ENCODE data around the gene ACOT9.

- no peak for TF ChIP-seq CTCF (IDR thresholded peaks at IDR 0.05)
- TF ChIP-seq EZH2 (IDR thresholded peaks at IDR 0.05) = no peak
These were observed 86.4 kb downstream of the ACOT9 start for GRCh38 chrX:23656684-23657083.
